Smooth muscle cell (in vitro differentiated cells): ENCODE data around the gene NFIB. TPM values are rescaled to one million over a fixed set of nuclear protein-coding genes. Genes with fewer than 3 reads are reported as not detected.

ENCODE experiments used
- DNase-seq: peaks from one replicate; lab custom pipeline; 2025; ENCODE audit not compliant: unreplicated experiment; lab: John Stamatoyannopoulos, UW
- H2AFZ ChIP-seq: fragments of 200-600 bp; sonication (generic); 2 replicates; pipeline ENCODE4 v1.6.0; 2016; ENCODE audit warnings: antibody characterized with exemption, low read depth, mild to moderate bottlenecking
- H3F3A ChIP-seq: fragments of 200-600 bp; sonication (generic); 2 replicates; pipeline ENCODE4 v1.6.0; 2017; ENCODE audit warnings: antibody characterized with exemption, low read depth
- H3K27ac ChIP-seq: fragments of 200-600 bp; sonication (generic); 2 replicates; pipeline ENCODE4 v1.5.1; 2016; ENCODE audit warnings: low read depth, mild to moderate bottlenecking
- H3K27me3 ChIP-seq: fragments of 200-600 bp; sonication (generic); 2 replicates; pipeline ENCODE4 v1.6.1; 2016; ENCODE audit warnings: low read depth, mild to moderate bottlenecking
- H3K36me3 ChIP-seq: fragments of 200-600 bp; sonication (generic); 2 replicates; pipeline ENCODE4 v1.5.1; 2016; ENCODE audit warnings: low read depth
- H3K4me1 ChIP-seq: fragments of 200-600 bp; sonication (generic); 2 replicates; pipeline ENCODE4 v1.5.1; 2016; ENCODE audit warnings: low read depth
- H3K4me2 ChIP-seq: fragments of 200-600 bp; sonication (generic); 2 replicates; pipeline ENCODE4 v1.6.0; 2016; ENCODE audit warnings: mild to moderate bottlenecking
- H3K4me3 ChIP-seq: fragments of 200-600 bp; sonication (generic); 2 replicates; pipeline ENCODE4 v1.5.1; 2016; ENCODE audit warnings: mild to moderate bottlenecking
- H3K79me2 ChIP-seq: fragments of 200-600 bp; sonication (generic); 2 replicates; pipeline ENCODE4 v1.6.0; 2016; ENCODE audit warnings: low read depth, mild to moderate bottlenecking
- H3K9ac ChIP-seq: fragments of 200-600 bp; sonication (generic); 2 replicates; pipeline ENCODE4 v1.6.0; 2016; ENCODE audit warnings: low read depth
- H3K9me3 ChIP-seq: fragments of 200-600 bp; sonication (generic); replicated peaks from 2 replicates; pipeline ENCODE4 v1.5.1; 2016; ENCODE audit warnings: low read depth
- H4K20me1 ChIP-seq: fragments of 200-600 bp; sonication (generic); 2 replicates; pipeline ENCODE4 v1.6.0; 2016; ENCODE audit warnings: low read depth
- WGBS: methylation state at CpG from one replicate; pipeline ENCODE4 v1.1.7; 2016; ENCODE audit warnings: low lambda C conversion rate; 5-methylcytosine and 5-hydroxymethylcytosine counted together
- polyA plus RNA-seq: library from polyadenylated mRNA; unstranded; fragments of >200 nt; fragmentation: Nextera tagmentation; extraction: Ambion mirVana; gene quantifications from 2 replicates; pipeline ENCODE4 v1.2.1, GENCODE V29; 2016
- total RNA-seq: library from RNA; depleted of rRNA; stranded (reverse); fragments of >200 nt; gene quantifications from 2 replicates; pipeline ENCODE4 v1.2.3, GENCODE V29; 2014
- TF ChIP-seq, protein P1 (sequence below): fragments of 200-600 bp; sonication (generic); IDR thresholded peaks from 2 replicates; pipeline ENCODE4 v1.5.1; 2017; ENCODE audit warnings: borderline replicate concordance, mild to moderate bottlenecking, antibody characterized with exemption; ENCODE audit not compliant: insufficient read depth, poor library complexity, severe bottlenecking

The NFIB gene
- total and polyA plus RNA-seq, 2 experiments from 2014 or later: 0.93 to 1.7 TPM

DNA sequence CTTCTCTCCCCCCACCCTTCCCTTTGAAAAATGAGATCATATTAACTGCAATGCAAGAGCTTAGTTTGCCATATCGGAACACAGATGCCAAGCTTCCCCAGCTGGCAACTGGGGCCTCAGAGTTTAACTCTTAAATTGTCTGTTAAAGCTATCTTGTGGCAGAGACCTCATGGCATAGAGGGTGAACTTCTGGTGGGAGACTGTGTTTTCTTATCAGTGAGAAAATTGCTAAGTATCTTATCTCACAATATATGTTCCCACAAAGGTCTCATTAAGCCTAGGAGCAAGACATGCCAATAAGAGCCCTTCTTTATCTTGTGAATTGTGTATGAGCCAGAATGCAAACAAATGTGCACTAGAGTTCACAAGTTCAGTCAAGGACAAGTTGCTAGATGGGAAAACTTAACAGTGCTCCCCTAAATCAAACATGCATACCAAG lies 12.3 kb downstream of the NFIB start:
- no peak overlapping the region for H3K9ac ChIP-seq
- H3K4me2 ChIP-seq: no peak overlapping the region
- H3K4me1 ChIP-seq: no peaks in the 10 kb centered on the region
- H3K27me3 ChIP-seq: peaks cover 10% of the 10 kb centered on the region
- H3K36me3 ChIP-seq: no peaks in the 10 kb centered on the region
- H3K9me3 ChIP-seq: no peaks in the 10 kb centered on the region
- DNase-seq: no peak
- H3F3A ChIP-seq: no peaks in the 10 kb centered on the region
- no peaks in the 10 kb centered on the region for H3K79me2 ChIP-seq
- no peak overlapping the region for H3K27ac ChIP-seq
- H4K20me1 ChIP-seq: no peaks in the 10 kb centered on the region
- no peak overlapping the region for H3K4me3 ChIP-seq
- TF ChIP-seq, protein P1, sequence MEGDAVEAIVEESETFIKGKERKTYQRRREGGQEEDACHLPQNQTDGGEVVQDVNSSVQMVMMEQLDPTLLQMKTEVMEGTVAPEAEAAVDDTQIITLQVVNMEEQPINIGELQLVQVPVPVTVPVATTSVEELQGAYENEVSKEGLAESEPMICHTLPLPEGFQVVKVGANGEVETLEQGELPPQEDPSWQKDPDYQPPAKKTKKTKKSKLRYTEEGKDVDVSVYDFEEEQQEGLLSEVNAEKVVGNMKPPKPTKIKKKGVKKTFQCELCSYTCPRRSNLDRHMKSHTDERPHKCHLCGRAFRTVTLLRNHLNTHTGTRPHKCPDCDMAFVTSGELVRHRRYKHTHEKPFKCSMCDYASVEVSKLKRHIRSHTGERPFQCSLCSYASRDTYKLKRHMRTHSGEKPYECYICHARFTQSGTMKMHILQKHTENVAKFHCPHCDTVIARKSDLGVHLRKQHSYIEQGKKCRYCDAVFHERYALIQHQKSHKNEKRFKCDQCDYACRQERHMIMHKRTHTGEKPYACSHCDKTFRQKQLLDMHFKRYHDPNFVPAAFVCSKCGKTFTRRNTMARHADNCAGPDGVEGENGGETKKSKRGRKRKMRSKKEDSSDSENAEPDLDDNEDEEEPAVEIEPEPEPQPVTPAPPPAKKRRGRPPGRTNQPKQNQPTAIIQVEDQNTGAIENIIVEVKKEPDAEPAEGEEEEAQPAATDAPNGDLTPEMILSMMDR: no peak
- H2AFZ ChIP-seq: no peak overlapping the region
- WGBS: 59% methylated on average over 1 of the region's 1 CpG

DNA sequence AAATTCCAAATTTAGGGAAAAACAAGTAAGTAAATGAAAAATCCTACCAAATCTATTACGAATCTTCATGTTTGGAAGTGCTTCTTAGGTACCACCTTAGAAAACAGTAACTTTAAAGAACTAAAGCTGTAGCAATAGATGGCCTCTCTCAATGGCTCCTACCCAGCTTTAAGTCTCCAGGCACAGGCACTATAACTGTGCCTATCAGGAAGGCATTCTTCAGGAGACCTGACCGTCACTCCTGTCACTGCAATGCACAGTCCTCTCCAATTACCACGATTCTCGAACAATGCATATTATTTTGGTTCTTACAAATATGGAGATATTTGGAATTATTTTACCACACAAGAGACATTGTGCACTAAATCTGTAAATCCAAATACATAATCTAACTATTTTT lies 12.9 kb downstream of the NFIB start:
- TF ChIP-seq, protein P1: no peak
- H3K4me2 ChIP-seq: no peak overlapping the region
- H3K79me2 ChIP-seq: no peaks in the 10 kb centered on the region
- 91% methylated on average over 4 of the region's 4 CpGs for WGBS
- no peak for DNase-seq
- peaks cover 10% of the 10 kb centered on the region for H3K27me3 ChIP-seq
- no peak overlapping the region for H3K4me3 ChIP-seq
- H4K20me1 ChIP-seq: no peaks in the 10 kb centered on the region
- no peaks in the 10 kb centered on the region for H3K36me3 ChIP-seq
- H2AFZ ChIP-seq: no peak overlapping the region
- no peaks in the 10 kb centered on the region for H3K9me3 ChIP-seq
- H3K4me1 ChIP-seq: no peaks in the 10 kb centered on the region
- H3K27ac ChIP-seq: no peak overlapping the region
- no peak overlapping the region for H3K9ac ChIP-seq
- H3F3A ChIP-seq: no peaks in the 10 kb centered on the region

DNA sequence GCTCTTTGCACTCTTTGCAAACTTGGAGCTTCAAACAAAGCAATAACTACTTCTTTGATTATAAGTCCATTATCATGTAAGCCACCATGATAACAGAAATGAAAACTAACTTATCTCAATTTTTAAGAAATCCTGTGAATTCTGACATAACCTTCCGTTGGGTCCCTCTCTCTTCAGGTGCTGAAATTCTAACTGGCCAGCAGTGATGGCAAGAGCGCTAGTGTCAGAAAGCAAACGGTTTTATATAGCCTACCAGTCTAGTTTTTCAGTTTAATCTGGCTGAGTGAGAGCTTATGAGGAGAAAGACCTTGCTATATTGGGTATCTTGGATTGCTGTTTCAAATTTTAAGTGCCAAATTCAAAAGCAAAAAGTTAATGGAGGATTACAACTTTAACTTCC lies 13.4 kb downstream of the NFIB start:
- H3F3A ChIP-seq: no peaks in the 10 kb centered on the region
- H3K4me3 ChIP-seq: no peak overlapping the region
- WGBS: 96% methylated on average over 3 of the region's 3 CpGs
- no peaks in the 10 kb centered on the region for H3K4me1 ChIP-seq
- H3K79me2 ChIP-seq: no peaks in the 10 kb centered on the region
- H4K20me1 ChIP-seq: no peaks in the 10 kb centered on the region
- peaks cover 10% of the 10 kb centered on the region for H3K27me3 ChIP-seq
- H3K36me3 ChIP-seq: no peaks in the 10 kb centered on the region
- H3K9ac ChIP-seq: no peak overlapping the region
- H2AFZ ChIP-seq: no peak overlapping the region
- DNase-seq: no peak
- TF ChIP-seq, protein P1: no peak
- H3K9me3 ChIP-seq: no peaks in the 10 kb centered on the region
- H3K4me2 ChIP-seq: no peak overlapping the region
- H3K27ac ChIP-seq: no peak overlapping the region

DNA sequence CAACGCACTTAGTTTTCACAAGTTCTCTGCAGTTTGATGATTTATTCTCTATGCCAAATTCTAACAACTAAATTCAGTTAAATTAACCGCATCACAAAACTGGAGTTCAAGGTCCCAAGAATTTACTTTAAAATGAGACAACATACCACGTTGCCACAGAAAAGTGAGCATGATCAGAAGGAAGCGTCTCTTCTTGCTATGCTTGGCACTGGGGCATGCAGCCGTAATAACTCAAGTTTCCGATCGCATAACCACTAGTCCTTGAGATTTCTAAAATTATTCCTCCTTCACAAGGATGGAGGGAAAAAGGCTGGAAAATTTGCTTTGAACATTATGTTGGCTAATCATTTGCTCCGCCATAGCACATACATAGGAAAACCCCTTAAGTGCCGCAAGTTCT lies 13.9 kb downstream of the NFIB start:
- Histone ChIP-seq H3K4me3 (no peak overlapping the region), H3K9ac (no peak overlapping the region), H3K36me3 (no peaks in the 10 kb centered on the region), H3K27ac (no peak overlapping the region), H3K4me1 (no peaks in the 10 kb centered on the region), H4K20me1 (no peaks in the 10 kb centered on the region), H3F3A (no peaks in the 10 kb centered on the region), H2AFZ (no peak overlapping the region), H3K79me2 (no peaks in the 10 kb centered on the region), H3K27me3 (peaks cover 7% of the 10 kb centered on the region), H3K9me3 (no peaks in the 10 kb centered on the region), H3K4me2 (no peak overlapping the region)
- WGBS: 96% methylated on average over 9 of the region's 9 CpGs
- TF ChIP-seq, protein P1: no peak
- no peak for DNase-seq
